NCI-H526 treated with DMSO at 0.1 percent for 48 hours (cell line): ENCODE measurements around the gene TRIM64.
"Not testable (repeated sequence)": the region's sequence is repeated elsewhere in the genome, so short reads cannot be mapped to it uniquely, and the experiment has no call there.

Experiments used
- DNase-seq: peaks from one replicate; lab custom pipeline; 2025; lab: John Stamatoyannopoulos, UW

The TRIM64 gene, protein sequence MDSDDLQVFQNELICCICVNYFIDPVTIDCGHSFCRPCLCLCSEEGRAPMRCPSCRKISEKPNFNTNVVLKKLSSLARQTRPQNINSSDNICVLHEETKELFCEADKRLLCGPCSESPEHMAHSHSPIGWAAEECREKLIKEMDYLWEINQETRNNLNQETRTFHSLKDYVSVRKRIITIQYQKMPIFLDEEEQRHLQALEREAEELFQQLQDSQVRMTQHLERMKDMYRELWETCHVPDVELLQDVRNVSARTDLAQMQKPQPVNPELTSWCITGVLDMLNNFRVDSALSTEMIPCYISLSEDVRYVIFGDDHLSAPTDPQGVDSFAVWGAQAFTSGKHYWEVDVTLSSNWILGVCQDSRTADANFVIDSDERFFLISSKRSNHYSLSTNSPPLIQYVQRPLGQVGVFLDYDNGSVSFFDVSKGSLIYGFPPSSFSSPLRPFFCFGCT

GRCh38 chr11:89965737-89966136, at the start of gene TRIM64:
TRIM64 (plus strand) TSS chr11:89966037; CDS start chr11:89968504, 2,467 bp downstream.
- DNase-seq, result not testable (repeated sequence)

- DNase-seq, result no peak
Measured at GRCh38 chr11:89922195-89922660, 43.6 kb upstream of the TRIM64 start, which contains the start of gene TRIM49D1. TRIM49D1 (minus strand) TSS chr11:89922245; CDS start chr11:89917710, 4,535 bp downstream.

- DNase-seq, result not testable (repeated sequence)
Measured at GRCh38 chr11:89923764-89924163, 42.1 kb upstream of the TRIM64 start, which contains the start of gene TRIM49D2. TRIM49D2 (plus strand) TSS chr11:89924064; CDS start chr11:89926762, 2,698 bp downstream.

DNA sequence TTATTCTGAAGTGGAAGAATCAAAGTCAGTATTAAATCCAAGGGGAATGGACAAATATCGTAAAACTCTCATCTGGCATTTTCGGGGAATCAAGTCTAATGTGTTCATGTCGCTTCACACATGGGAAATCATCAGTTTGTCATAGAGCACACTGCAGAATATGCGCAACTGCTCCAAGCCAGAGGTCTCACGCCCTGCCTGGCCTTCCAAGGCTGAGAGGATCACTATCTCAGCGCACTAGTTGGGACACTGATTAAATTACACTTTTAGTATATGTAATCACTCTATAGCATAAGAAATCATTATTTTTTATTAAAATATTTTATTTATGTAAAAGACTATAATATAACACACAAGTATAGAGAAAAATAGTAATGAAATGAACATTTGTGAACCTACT, 5.0 kb upstream of the TRIM64 start:
- DNase-seq, result not testable (repeated sequence)
